GM21786 (cell line): ENCODE measurements around the gene INF2.
"Not testable (repeated sequence)": the region's sequence is repeated elsewhere in the genome, so short reads cannot be mapped to it uniquely, and the experiment has no call there.

ENCODE experiments used
- ATAC-seq: cut with Tn5 transposase; IDR thresholded peaks from one replicate; pipeline ENCODE4 v1.9.1; 2021; ENCODE audit not compliant: unreplicated experiment

Gene INF2

GRCh38 chr14:104689109-104689880, at the start of gene INF2:
INF2 (plus strand) TSS chr14:104689618; CDS start chr14:104701366, 11,748 bp downstream.
- no peak for ATAC-seq

- ATAC-seq: no peak
These were observed 49.4 kb upstream of the INF2 start for GRCh38 chr14:104639885-104640548.

GRCh38 chr14:104640681-104641080, 48.7 kb upstream of the INF2 start:
- no peak for ATAC-seq

GRCh38 chr14:104641753-104642539, 47.5 kb upstream of the INF2 start:
- no peak for ATAC-seq

GRCh38 chr14:104642540-104642868, 46.9 kb upstream of the INF2 start:
- ATAC-seq: no peak

GRCh38 chr14:104643306-104643705, 46.1 kb upstream of the INF2 start:
- no peak for ATAC-seq

GRCh38 chr14:104644091-104644635, 45.3 kb upstream of the INF2 start:
- ATAC-seq: no peak

- no peak for ATAC-seq
These were observed 44.6 kb upstream of the INF2 start for GRCh38 chr14:104644656-104645378.

GRCh38 chr14:104647467-104648043, 41.9 kb upstream of the INF2 start:
- ATAC-seq: no peak

GRCh38 chr14:104650057-104650980, 39.1 kb upstream of the INF2 start:
- no peak for ATAC-seq

GRCh38 chr14:104650981-104651875, 38.2 kb upstream of the INF2 start:
- ATAC-seq: no peak

GRCh38 chr14:104651876-104652260, 37.5 kb upstream of the INF2 start:
- no peak for ATAC-seq

- ATAC-seq: no peak
These were observed 37.0 kb upstream of the INF2 start for GRCh38 chr14:104652386-104652785.

- not testable (repeated sequence) for ATAC-seq
These were observed 36.1 kb upstream of the INF2 start for GRCh38 chr14:104653130-104653920.

- ATAC-seq: no peak
These were observed 35.3 kb upstream of the INF2 start for GRCh38 chr14:104654119-104654518.

- ATAC-seq: no peak
These were observed 34.1 kb upstream of the INF2 start for GRCh38 chr14:104655128-104655848.
